8988T (cell line): ENCODE measurements around the gene FXYD1.

Experiments used
- DNase-seq: peaks from one replicate; pipeline ENCODE4 v3.0.0; 2011

Gene FXYD1

DNA sequence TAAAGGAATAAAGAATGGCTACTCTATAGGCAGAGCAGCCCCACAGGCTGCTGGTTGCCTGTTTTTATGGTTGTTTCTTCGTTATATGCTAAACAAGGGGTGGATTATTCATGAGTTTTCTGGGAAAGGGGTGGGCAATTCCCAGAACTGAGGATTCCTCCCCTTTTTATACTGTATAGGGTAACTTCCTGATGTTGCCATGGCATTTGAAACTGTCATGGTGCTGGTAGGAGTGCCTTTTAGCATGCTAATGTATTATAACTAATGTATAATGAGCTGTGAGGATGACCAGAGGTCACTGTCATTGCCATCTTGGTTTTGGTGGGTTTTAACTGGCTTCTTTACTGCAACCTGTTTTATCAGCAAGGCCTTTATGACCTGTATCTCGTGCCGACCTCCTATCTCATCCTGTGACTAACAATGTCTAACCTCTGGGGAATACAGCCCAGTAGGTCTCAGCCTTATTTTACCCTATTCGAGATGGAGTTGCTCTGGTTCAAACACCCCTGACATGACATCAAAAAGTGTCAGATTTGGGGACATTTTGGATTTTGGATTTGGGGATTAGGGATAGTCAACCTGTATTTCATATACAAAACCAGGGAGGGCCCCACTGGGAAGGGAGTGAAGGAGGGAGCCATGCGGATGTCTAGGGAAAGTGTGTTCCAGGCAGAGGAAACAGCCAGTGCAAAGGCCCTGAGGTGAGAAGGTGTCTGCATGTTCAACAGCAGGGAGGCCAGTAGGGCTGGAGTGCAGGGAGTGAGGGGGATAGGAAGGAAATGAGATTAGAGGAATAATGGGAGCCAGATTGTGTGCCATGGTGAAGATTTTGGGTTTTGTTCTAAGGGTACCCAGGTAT lies 26.8 kb downstream of the FXYD1 start:
- no peak for DNase-seq

DNA sequence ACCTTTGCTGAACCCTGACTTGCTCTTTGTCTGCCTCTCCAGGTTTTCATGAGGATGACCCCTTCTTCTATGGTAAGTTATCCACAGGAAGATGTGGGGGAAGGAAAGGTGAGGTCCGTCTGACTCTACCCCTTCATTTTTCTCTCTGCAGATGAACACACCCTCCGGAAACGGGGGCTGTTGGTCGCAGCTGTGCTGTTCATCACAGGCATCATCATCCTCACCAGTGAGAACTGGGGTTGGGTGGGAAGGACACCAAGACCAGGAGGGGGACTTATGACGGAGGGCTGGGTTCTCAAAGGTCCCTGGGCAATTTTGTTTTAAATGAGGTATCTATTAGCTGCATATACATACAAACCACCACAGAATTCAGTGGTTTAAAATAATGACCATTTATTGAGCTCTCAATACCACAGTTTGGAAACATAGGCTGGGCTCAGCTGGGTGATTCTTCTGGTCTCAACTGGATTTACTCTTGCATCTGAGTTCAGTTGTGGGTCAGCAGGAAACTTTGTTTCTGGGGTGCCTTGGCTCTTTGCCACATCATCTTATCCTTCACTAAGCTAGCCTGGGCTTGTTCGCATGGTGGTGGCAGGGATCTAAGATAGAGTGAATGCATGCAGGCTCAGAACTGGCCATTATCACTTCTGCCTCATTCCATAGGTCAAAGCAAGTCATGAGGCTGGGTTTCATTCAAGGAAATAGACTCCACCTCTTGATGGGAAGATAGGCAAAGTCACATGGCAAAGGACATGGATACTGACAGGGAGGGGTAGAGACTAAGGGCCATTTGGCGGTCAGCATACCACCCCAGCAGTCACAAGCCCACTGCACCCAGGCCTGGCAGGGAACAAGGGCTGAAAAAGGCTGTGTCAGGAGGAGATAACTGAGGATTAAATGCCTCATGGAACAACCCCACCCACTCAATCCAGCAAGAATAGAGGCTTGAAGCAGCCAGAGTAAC lies 27.8 kb downstream of the FXYD1 start:
- no peak for DNase-seq

DNA sequence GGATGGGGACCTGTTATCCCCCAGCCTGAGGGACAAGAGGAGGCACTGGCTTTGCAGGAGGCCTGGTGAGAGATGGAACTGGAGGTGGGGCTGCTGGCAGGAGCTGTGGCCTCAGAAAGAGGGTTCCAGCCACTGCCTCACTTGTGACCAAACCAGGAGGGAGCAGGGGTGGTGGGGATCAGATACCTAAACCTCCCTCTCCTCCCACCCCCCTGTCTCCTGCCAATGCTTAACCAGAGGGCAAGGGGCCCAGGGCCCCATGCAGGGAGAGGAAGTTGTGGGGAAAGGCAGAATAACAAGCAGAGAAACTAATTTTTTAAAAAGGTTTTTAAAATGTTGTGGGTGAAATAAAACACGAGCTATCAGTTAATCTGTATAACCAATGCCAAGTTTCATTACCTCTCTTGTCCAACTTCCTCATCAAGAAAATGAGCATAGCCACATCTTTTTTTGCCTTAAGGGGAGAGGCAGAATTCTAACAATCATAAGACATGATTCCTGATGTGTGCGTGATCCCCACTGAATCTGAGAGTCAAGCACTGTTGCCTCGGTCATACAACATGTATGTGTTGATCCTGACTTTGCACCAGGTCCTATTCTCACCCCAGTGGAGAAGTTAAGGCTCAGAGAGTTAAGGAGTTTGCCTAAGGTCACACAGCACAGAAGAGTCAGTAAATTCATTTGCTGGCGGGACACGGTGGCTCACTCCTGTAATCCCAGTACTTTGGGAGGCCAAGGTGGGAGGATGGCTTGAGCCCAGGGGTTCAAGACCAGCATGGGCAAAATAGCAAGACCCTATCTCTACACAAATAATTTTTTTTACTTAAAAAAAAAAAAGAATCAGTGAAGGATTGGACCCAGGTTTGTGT lies 28.9 kb downstream of the FXYD1 start:
- no peak for DNase-seq

DNA sequence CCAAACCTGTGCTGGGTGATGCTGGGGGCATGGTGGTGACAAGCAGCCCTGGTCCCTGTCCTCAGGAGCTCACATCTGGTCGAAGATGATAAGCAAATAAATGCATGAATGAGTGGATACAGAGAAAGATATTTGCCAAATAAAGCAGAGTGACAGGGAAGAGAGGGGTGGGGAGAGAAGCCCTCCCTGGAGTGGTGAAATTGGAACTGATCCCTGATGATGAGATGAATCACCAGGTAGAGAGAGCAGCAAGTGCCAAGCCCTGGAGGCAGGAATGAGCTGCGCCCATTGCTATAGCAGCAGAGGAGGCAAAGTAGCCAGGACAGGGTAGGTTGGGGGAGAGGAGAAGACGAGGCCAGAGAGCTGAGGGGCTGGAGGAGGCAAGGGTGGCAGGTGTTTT lies 29.6 kb downstream of the FXYD1 start:
- no peak for DNase-seq

DNA sequence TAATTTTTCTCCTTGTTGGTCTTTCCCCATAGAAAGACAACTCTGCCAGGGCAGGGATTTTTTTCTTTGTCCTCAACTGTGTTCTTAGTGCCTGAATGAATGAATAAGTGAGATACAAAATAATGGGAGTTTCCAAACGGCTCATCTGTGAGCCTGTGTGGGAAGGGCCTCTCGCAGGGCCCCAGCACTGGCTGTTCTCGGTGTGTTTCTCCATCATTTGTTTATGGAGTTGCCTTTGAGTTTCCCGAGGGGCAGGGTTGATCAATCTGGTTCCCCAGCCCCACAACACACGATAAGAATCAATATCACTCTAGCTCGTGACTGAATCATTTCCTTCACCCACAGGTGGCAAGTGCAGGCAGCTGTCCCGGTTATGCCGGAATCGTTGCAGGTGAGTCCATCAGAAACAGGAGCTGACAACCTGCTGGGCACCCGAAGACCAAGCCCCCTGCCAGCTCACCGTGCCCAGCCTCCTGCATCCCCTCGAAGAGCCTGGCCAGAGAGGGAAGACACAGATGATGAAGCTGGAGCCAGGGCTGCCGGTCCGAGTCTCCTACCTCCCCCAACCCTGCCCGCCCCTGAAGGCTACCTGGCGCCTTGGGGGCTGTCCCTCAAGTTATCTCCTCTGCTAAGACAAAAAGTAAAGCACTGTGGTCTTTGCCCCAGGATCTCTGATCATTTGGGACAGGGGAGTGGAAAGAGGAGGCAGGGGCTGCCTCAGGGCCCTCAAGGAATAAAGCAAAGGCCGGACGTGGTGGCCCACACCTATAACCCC lies 30.8 kb downstream of the FXYD1 start:
- DNase-seq: no peak

DNA sequence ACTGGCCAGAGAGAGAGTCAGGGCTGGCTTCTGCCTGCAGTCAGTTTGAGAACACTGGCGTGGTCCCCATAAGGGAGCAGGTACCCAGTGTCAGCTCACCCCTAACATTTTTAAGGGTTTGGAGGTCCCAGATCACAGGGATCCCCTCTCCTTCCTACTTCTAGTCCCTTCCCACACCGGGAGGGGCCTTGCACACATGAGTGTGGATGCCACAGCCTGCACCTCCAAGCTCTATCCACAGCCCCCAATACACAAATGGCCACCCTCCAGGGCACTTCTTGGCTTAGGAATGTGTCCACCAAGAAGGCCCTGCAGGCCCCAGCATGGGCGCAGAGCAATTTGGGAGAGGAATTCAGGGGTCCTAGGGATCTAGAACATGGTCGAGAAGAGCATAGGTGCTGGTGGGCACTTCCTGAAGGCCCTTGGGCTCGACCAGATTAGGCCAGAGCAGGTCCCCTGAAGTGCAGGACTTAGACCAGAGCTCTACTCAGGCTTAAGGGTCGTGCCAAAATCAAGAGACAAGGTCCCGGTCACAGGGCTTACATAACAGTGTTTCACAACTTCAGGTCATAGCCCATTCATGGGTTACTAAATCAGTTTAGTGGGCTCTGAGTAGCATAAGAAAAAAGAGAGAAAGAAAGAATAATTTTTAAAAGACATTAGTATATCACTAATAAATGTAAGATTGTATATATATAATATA lies 31.9 kb downstream of the FXYD1 start:
- no peak for DNase-seq

DNA sequence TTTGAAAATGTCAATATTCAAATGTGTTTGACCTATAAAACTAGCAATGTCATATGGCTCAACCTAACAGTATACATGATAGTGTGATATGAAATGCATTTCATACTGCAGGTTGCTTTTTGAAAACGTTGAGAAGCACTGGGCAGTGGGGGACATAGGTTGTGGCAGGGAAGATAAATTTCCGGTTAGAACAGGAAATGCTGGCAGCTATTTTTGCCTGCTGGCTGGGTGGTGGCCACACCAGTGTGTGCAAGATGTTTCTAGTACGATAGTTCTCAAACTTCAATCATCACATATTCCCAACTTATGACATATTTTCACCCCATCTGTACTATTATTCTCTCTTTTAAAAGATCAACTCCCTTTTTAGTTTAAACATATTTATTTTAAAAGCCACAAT lies 33.1 kb downstream of the FXYD1 start:
- no peak for DNase-seq

DNA sequence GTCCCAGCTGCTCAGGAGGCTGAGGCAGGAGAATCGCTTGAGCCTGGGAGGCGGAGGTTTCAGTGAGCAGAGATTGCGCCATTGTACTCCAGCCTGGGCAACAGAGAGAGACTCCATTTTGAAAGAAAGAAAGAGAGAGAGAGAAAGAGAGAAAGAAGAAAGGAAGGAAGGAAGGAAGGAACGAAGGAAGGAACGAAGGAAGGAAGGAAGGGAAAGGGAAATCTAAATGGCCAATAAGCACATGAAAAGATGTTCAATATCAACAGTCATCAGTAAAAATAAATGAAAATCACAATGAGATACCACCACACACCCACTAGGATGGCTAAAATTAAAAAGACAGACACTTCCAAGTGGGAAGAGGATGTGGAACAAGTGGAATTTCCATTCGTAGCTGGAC lies 35.6 kb downstream of the FXYD1 start:
- no peak for DNase-seq

DNA sequence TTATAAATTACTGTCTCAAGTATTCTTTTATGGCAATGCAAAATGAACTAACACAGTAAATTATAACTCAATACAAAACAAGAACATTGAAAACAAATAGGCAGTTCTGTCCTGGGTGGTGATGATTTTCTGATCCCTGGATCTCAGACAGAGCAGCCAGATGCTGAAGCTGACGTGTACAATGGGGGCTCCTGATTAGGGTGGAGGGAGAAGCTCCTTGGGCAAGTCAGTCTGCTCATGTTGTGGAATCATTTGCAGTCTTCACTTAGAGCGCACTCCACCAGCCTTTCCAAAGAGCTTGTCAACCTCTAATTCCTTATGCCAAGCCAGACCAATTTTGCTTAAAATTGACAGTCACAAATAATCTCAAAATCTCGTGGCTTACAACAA lies 37.6 kb downstream of the FXYD1 start:
- no peak for DNase-seq

DNA sequence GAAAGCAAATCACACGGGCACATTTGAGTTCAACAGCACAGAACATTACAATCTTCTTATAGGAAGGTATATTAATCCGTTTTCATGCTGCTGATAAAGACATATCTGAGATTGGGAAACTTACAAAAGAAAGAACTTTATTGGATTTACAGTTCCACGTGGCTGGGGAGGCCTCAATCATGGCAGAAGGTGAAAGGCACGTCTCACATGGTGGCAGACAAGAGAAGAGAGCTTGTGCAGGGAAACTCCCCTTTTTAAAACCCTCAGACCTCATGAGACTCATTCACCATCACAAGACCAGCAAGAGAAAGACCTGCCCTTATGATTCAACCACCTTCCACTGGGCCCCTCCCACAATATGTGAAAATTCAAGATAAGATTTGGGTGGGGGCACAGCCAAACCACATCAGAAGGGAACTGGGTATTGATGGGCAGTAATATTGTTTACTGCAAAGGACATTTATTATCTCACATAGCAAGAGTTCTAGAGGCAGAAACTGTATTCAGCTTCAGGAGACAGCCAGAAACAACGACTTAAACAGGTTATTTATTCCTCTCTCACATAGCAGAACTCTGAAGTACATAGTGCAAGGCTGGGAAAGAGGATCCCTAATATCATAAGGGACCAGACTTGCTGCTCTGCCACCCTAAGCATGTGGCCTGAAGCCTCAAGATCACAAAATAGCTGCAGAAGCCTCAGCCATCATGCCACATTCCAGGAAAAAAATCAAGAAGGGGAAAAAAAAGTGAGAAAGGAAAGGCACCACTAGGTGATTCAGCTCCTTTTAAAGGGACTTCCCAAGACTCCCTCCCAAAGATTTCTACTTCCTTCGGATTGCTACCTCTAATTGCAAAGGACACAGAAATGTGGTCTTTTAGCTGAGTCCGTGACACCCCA lies 39.0 kb downstream of the FXYD1 start:
- DNase-seq: no peak

DNA sequence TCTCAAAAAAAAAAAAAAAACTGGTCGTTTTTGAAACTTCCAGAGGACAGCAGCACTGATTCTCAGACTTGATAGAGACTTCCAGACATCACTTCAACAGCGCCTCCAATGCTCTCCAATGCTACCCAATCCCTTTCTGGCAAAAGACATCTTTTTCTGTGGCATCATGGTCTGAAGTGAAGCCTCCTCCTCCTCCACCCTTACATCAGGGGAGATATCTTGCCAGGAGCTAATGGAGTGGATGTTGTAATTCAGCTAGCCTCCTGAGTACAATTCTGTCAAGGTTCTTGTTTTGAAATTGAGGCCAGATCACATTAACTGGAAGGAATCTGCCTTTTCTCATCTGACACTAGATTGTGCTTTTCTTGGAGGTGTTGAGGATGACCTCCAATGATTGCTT lies 40.1 kb downstream of the FXYD1 start:
- no peak for DNase-seq

DNA sequence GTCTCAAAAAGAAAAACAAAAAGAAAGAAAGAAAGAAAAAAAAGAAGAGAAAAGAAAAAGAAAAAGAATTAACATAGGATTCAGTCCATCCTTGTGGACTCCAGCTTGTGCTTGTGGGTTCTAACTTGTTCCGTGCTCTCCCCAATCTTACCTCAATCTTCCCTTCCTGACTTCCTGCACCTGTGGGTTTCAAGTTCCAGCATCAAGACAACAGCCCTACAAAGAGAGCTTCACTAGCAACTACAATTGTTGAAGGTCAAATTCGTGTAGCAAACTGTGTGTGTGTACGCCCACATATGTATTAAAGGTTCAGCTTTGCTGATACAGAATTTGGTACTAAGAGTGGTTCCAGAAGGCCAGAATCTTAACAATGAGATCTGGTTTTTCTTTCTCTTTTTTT lies 41.2 kb downstream of the FXYD1 start:
- DNase-seq: no peak

DNA sequence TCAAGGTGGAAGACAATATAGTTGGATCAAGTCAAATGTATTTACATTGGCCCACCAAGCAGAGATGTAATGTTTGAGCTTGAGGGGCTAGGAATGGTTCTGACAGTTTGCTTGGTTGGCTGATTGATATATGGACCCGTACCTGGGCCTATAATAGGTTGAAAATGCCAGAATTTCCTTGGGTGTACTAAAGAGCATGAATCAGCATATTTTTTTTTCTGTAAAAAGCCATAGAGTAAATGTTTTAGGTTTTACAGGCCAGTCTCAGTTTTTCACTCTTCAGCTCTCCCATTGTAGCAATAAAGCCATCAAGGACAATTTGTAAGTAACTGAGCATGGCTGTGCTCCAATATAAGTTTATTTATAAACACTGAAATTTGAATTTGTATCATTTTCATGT lies 42.8 kb downstream of the FXYD1 start:
- no peak for DNase-seq

DNA sequence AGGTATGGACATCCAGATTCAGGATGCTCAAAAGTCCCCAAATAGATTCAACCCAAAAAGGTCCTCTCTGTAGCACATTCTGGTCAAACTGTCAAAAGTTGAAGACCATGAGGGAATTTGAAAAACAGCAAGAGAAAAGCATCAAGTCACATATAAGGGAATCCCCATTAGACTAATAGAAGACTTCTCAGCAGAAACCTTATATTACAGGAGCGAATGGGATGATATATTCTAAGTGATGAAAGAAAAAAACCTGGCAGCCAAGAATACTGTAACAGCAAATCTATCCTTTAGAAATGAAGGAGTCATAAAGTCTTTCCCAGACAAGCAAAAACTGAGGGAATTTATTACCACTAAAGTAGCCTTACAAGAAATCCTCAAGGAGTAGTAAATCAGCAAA lies 45.6 kb downstream of the FXYD1 start:
- DNase-seq: no peak

DNA sequence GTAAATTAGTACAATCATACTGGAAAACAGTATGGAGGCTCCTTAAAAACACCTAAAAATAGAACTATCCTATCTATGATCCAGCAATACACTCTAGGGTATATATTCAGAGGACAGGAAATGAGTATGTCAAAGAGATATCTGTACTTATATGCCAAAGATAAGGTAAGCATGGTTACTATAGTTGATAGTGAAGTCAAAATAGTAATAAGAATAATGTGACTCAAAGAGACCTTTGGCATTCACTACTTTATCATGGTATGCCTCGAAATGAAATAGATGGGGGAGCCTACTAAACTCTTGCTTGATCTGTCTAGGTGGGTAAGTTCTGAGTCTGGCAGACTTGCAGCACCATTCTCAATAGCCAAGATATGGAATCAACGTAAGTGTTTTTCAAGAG lies 46.3 kb downstream of the FXYD1 start:
- DNase-seq: no peak
